Lung (tissue), 12 donors: ENCODE measurements around the gene ATP8B3. TPM values are rescaled to one million over a fixed set of nuclear protein-coding genes. Genes with fewer than 3 reads are reported as not detected.

Experiments used
- ATAC-seq: fragments of 200-7000 bp; cut with Tn5 transposase; one replicate; pipeline ENCODE4 v1.9.1; 2020; ENCODE audit warnings: moderate number of reproducible peaks; ENCODE audit not compliant: insufficient read depth, low FRiP score
- DNase-seq, 3 donors: peaks; one replicate each; pipeline ENCODE4 v3.0.0-alpha.2; 2013 to 2017
- H3K27ac ChIP-seq, 2 donors: one replicate each; pipeline ENCODE4 v1.5.1; 2013; ENCODE audit warnings: mild to moderate bottlenecking in 2 of 2, moderate library complexity in 2 of 2, control low read depth in 1 of 2, inconsistent platforms in 1 of 2, low read depth in 1 of 2, low read length in 1 of 2
- H3K27me3 ChIP-seq, 3 donors: one replicate each; pipeline ENCODE4 v1.5.1; 2013; ENCODE audit warnings: low read length in 2 of 3; ENCODE audit not compliant: control insufficient read depth in 3 of 3, insufficient read depth in 3 of 3
- H3K36me3 ChIP-seq, 4 donors: one replicate each; pipeline ENCODE4 v1.5.1; 2013; ENCODE audit warnings: low read length in 4 of 4, mild to moderate bottlenecking in 1 of 4, moderate library complexity in 1 of 4; ENCODE audit not compliant: control insufficient read depth in 4 of 4, insufficient read depth in 4 of 4
- H3K4me1 ChIP-seq, 5 donors: one replicate each; pipeline ENCODE4 v1.5.1; 2013; ENCODE audit warnings: low read length in 5 of 5, mild to moderate bottlenecking in 2 of 5, moderate library complexity in 1 of 5; ENCODE audit not compliant: control insufficient read depth in 5 of 5, insufficient read depth in 5 of 5
- H3K4me3 ChIP-seq: one replicate; pipeline ENCODE4 v1.5.1; 2013; ENCODE audit warnings: mild to moderate bottlenecking, control low read depth, moderate library complexity
- H3K9ac ChIP-seq, 2 donors: one replicate each; pipeline ENCODE4 v1.5.1; 2013; ENCODE audit warnings: low read length in 2 of 2, control low read depth in 1 of 2; ENCODE audit not compliant: insufficient read depth in 1 of 2
- H3K9me3 ChIP-seq, 4 donors: one replicate each; pipeline ENCODE4 v1.5.1; 2013; ENCODE audit warnings: low read length in 3 of 4, mild to moderate bottlenecking in 1 of 4, moderate library complexity in 1 of 4; ENCODE audit not compliant: control insufficient read depth in 4 of 4, insufficient read depth in 3 of 4
- WGBS, 2 donors: extraction: QIAGEN DNeasy Blood & Tissue Kit; methylation state at CpG; one replicate each; pipeline ENCODE4 v1.1.7; 2013; 5-methylcytosine and 5-hydroxymethylcytosine counted together
- polyA plus RNA-seq, 2 donors: library from polyadenylated mRNA; stranded (reverse); fragments of 200-250 nt; gene quantifications; one replicate each; pipeline ENCODE4 v1.2.1, GENCODE V29; 2013
- total RNA-seq, 2 donors: library from RNA; depleted of rRNA in 1 of 2; stranded (reverse); fragments of >200 nt in 1 of 2; gene quantifications; one replicate each; pipeline ENCODE4 v1.2.1, GENCODE V29; 2014 to 2021
- TF ChIP-seq, protein P1 (sequence below): IDR thresholded peaks from 2 replicates; pipeline ENCODE4 v1.5.1; 2012; ENCODE audit warnings: mild to moderate bottlenecking; ENCODE audit errors: control extremely low read depth, extremely low read depth
- donor health status: control.
- donor health status: control.
- donor health status: Bipolar disorder and iron deficiency.
- donor health status: healthy.
- donor health status: DM: yes; HTN: yes; CAD: no.

The ATP8B3 gene
- total and polyA plus RNA-seq, 4 donors = 0.69 to 2.4 (median 1.8) TPM

GRCh38 chr19:1823020-1823419 is 10.9 kb upstream of the ATP8B3 start:
- H3K4me3 ChIP-seq = no peak overlapping the region
- peaks cover 0 to 14% (median 0%) of the 10 kb centered on the region in 5 donors for H3K4me1 ChIP-seq
- no peak overlapping the region for H3K9ac ChIP-seq
- no peak for ATAC-seq
- H3K36me3 ChIP-seq = peaks cover 7 to 73% (median 10%) of the 10 kb centered on the region in 4 donors
- H3K27ac ChIP-seq = no peak overlapping the region
- TF ChIP-seq, protein P1, sequence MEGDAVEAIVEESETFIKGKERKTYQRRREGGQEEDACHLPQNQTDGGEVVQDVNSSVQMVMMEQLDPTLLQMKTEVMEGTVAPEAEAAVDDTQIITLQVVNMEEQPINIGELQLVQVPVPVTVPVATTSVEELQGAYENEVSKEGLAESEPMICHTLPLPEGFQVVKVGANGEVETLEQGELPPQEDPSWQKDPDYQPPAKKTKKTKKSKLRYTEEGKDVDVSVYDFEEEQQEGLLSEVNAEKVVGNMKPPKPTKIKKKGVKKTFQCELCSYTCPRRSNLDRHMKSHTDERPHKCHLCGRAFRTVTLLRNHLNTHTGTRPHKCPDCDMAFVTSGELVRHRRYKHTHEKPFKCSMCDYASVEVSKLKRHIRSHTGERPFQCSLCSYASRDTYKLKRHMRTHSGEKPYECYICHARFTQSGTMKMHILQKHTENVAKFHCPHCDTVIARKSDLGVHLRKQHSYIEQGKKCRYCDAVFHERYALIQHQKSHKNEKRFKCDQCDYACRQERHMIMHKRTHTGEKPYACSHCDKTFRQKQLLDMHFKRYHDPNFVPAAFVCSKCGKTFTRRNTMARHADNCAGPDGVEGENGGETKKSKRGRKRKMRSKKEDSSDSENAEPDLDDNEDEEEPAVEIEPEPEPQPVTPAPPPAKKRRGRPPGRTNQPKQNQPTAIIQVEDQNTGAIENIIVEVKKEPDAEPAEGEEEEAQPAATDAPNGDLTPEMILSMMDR = no peak
- 88 to 91% methylated on average over 8 of the region's 8 CpGs for WGBS, 2 donors
- H3K27me3 ChIP-seq = no peaks in the 10 kb centered on the region
- no peaks in the 10 kb centered on the region for H3K9me3 ChIP-seq
- DNase-seq = no peak

DNA sequence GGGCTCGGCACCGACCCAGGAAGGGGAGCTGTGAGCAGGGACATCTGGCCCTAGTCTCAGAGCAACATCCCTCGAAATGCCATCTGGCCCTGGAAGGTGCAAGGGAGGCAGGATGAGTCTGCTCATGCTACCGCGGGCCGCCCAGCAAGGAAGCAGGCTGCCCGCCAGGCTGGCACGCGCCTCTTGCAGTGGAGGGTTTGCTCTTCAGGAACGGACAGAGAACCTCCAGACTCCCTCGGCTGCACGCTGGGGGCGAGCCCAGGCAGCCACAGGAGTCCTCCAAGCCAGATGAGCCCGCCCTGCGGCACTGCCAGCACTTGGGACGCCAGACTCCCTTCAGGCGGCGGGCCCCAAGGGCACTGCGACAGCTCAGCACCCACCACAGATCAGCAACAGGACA is 10.1 kb upstream of the ATP8B3 start:
- Histone ChIP-seq H3K4me1 (peaks cover 0 to 14% (median 0%) of the 10 kb centered on the region in 5 donors), H3K4me3 (no peak overlapping the region), H3K36me3 (peaks cover 7 to 73% (median 11%) of the 10 kb centered on the region in 4 donors), H3K9me3 (no peaks in the 10 kb centered on the region), H3K9ac (no peak overlapping the region), H3K27ac (no peak overlapping the region), H3K27me3 (no peaks in the 10 kb centered on the region)
- TF ChIP-seq, protein P1 = no peak
- ATAC-seq (no peak), DNase-seq (no peak)
- 91% methylated on average over 19 of the region's 19 CpGs for WGBS, 2 donors

DNA sequence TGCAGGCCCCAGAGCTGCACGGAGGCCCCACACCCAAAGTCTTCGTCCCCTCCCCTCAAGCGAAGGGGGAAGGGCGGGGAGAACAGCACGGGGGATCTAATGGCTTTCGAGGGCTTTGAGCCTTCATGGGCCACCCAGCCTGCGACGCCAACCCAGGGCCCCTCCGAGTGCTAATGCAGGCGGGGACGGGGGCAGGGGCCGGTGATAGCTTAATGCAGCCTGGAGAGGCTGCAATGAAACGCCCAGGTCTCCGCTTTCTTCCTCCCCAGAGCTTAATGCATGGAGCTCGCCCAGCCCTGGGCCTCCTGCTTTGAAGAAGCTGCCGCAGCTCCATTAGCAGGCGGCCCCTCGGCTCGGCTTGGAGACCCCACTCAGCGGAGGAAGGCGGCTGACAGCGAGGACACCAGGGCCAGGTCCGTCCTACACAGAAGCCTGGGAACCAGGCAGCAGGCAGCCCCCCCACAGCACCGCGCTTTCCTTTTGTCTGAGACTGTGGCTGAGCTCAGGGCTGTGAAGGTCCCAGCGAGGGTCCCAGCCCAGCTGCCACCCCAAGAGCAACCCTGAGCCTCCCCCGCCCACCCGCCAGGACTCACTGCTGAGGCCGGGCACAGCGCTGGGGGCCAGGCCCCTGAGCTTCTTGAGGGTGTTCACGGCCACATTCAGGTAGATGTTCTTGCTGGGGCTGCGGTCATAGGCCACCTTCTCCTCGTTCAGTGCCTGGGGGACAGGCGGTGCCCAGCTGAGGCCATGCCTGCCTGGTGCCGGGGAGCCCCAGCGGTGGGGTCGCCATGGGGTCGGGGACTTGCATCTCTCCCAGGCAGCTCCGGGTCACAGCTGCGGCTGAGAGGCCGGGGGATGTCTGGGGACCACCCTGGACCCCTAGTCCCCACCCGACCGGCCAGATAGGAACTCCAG is 7.5 kb upstream of the ATP8B3 start:
- Histone ChIP-seq H3K9me3 (no peaks in the 10 kb centered on the region), H3K27ac (no peak overlapping the region), H3K4me3 (no peak overlapping the region), H3K4me1 (peaks cover 0 to 11% (median 0%) of the 10 kb centered on the region in 5 donors), H3K9ac (no peak overlapping the region), H3K36me3 (peaks cover 11 to 90% (median 14%) of the 10 kb centered on the region in 4 donors), H3K27me3 (no peaks in the 10 kb centered on the region)
- ATAC-seq (no peak), DNase-seq (peak; percentile 55 to 69 (median 62))
- TF ChIP-seq, protein P1 = no peak
- 92 to 94% methylated on average over 43 of the region's 43 CpGs for WGBS, 2 donors
